Loucy (cell line): ENCODE results near the gene HABP4.

Source experiments
- H2AFZ ChIP-seq: fragments of 200-600 bp; sonication (generic); 2 replicates; pipeline ENCODE4 v1.6.0; 2016; ENCODE audit warnings: antibody characterized with exemption, mild to moderate bottlenecking, low read length, moderate library complexity
- H3F3A ChIP-seq: fragments of 200-600 bp; 2 replicates; pipeline ENCODE4 v1.6.0; 2016; ENCODE audit warnings: antibody characterized with exemption, low read depth, mild to moderate bottlenecking
- H3K27me3 ChIP-seq: fragments of 200-600 bp; sonication (generic); 2 replicates; pipeline ENCODE4 v1.6.1; 2014; ENCODE audit warnings: low read length, mild to moderate bottlenecking; ENCODE audit not compliant: insufficient read depth, poor library complexity, severe bottlenecking
- H3K36me3 ChIP-seq: fragments of 200-600 bp; sonication (generic); 2 replicates; pipeline ENCODE4 v1.6.1; 2016; ENCODE audit warnings: low read length; ENCODE audit not compliant: insufficient read depth
- H3K4me1 ChIP-seq: fragments of 200-600 bp; sonication (generic); 2 replicates; pipeline ENCODE4 v1.5.1; 2014; ENCODE audit warnings: low read length, mild to moderate bottlenecking; ENCODE audit not compliant: insufficient read depth, poor library complexity, severe bottlenecking
- H3K4me2 ChIP-seq: fragments of 200-600 bp; sonication (generic); 2 replicates; pipeline ENCODE4 v1.6.0; 2014; ENCODE audit warnings: antibody characterized with exemption, low read length, low read depth, mild to moderate bottlenecking; ENCODE audit not compliant: poor library complexity, severe bottlenecking
- H3K4me3 ChIP-seq: fragments of 200-600 bp; sonication (generic); 2 replicates; pipeline ENCODE4 v1.5.1; 2014; ENCODE audit warnings: low read length, mild to moderate bottlenecking, mixed read lengths; ENCODE audit not compliant: poor library complexity, severe bottlenecking
- H3K79me2 ChIP-seq: fragments of 200-600 bp; sonication (generic); 2 replicates; pipeline ENCODE4 v1.6.1; 2014; ENCODE audit warnings: low read length; ENCODE audit not compliant: insufficient read depth
- H3K9ac ChIP-seq: fragments of 200-600 bp; sonication (generic); 2 replicates; pipeline ENCODE4 v1.6.0; 2014; ENCODE audit warnings: mild to moderate bottlenecking, low read depth, low read length, moderate library complexity; ENCODE audit not compliant: poor library complexity, severe bottlenecking
- H3K9me2 ChIP-seq: fragments of 200-600 bp; sonication (generic); replicated peaks from 2 replicates; pipeline ENCODE4 v1.6.1; 2016; ENCODE audit warnings: low read depth, low read length, mixed read lengths
- H3K9me3 ChIP-seq: fragments of 200-600 bp; sonication (generic); 2 replicates; pipeline ENCODE4 v1.6.1; 2014; ENCODE audit warnings: mild to moderate bottlenecking, antibody characterized with exemption, low read length, low read depth; ENCODE audit not compliant: insufficient read depth
- H4K20me1 ChIP-seq: fragments of 200-600 bp; sonication (generic); 2 replicates; pipeline ENCODE4 v1.6.0; 2014; ENCODE audit warnings: antibody characterized with exemption, low read length, mild to moderate bottlenecking; ENCODE audit not compliant: insufficient read depth, poor library complexity, severe bottlenecking
- EZH2phosphoT487 ChIP-seq: fragments of 200-600 bp; IDR thresholded peaks from 2 replicates; pipeline ENCODE4 v1.6.1; 2018; ENCODE audit warnings: antibody characterized with exemption, mild to moderate bottlenecking, moderate library complexity, borderline replicate concordance
- TF ChIP-seq, protein P1 (sequence below): fragments of 200-600 bp; sonication (generic); conservative IDR thresholded peaks from 2 replicates; pipeline ENCODE4 v1.5.1; 2014; ENCODE audit warnings: mild to moderate bottlenecking, antibody characterized with exemption, low read length

Gene HABP4

DNA sequence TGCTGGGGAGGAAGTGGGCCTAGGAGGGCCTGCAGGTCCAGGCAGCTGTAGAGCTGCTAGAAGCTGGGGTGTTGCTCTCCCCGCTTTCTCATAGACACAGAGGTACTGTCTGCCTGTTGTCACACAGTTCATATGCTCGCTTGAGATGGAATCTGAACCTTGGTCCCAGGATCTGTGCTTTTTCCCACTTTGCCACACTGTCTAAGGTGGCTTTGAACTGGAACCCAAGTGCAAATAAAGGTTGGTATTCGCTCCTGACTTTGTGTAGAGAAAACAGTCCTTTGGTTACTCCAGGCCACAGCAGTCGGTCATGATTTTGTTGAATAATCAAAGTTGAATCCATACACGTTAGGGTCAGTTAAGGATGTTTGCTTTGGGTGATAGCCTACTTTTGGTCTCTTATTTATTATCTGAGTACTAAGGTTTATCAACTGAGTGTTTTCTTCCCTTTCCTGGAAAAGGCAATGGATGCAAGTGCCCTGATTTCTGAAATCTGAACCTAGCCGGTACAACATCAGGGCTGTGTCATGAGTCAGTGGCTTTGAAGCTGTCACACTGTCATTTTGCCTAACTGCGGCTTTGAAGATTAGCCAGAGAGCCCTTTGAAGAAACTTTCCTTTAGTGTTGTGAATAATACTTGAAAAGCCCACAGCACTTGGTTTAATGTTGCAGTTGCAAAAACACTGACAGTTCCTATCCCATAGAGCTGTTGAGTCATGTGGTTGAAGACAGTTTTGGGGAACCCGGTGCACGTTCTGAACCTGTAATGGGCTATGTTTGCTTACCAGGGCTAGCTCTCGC lies 41.3 kb downstream of the HABP4 start:
- no peaks in the 10 kb centered on the region for H3K36me3 ChIP-seq
- H3K9me2 ChIP-seq, result no peaks in the 10 kb centered on the region
- H3K79me2 ChIP-seq, result no peaks in the 10 kb centered on the region
- no peak overlapping the region for H3K9ac ChIP-seq
- H2AFZ ChIP-seq, result no peak overlapping the region
- no peak overlapping the region for H3K4me3 ChIP-seq
- no peak for TF ChIP-seq EZH2phosphoT487
- TF ChIP-seq, protein P1, sequence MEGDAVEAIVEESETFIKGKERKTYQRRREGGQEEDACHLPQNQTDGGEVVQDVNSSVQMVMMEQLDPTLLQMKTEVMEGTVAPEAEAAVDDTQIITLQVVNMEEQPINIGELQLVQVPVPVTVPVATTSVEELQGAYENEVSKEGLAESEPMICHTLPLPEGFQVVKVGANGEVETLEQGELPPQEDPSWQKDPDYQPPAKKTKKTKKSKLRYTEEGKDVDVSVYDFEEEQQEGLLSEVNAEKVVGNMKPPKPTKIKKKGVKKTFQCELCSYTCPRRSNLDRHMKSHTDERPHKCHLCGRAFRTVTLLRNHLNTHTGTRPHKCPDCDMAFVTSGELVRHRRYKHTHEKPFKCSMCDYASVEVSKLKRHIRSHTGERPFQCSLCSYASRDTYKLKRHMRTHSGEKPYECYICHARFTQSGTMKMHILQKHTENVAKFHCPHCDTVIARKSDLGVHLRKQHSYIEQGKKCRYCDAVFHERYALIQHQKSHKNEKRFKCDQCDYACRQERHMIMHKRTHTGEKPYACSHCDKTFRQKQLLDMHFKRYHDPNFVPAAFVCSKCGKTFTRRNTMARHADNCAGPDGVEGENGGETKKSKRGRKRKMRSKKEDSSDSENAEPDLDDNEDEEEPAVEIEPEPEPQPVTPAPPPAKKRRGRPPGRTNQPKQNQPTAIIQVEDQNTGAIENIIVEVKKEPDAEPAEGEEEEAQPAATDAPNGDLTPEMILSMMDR, result no peak
- H3K9me3 ChIP-seq, result no peaks in the 10 kb centered on the region
- no peaks in the 10 kb centered on the region for H3K27me3 ChIP-seq
- H3K4me1 ChIP-seq, result no peaks in the 10 kb centered on the region
- no peaks in the 10 kb centered on the region for H3F3A ChIP-seq
- H4K20me1 ChIP-seq, result no peaks in the 10 kb centered on the region
- H3K4me2 ChIP-seq, result no peak overlapping the region

DNA sequence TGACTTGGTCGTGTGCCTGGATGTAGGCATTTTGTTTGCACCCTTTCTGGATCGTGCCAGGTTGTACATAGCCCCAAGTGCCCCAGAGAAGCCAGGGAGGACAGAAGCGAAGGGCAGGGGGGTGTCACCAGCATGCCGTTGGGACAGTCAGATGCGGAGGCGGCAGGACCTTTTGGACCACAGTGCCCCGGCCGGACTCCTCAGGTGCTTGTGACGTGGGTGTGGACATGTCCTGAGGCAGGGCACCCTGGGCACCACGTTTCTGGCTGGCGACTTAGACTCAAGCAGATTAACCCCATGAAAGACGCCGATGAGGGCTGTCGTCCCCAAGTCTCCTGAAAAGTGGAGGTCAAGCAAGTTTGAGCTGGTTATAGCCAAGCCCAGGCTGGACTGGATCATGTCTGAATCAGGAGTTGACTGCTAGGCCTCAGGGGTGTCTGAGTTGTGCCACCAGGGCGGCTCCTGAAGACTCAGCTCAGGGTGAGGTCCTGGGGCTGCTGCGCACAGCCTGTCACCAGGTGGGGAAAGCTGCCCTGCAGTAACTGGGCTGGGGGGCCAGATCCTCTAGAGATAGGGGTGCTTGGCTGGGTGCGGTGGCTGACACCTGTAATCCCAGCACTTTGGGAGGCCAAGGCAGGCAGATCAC lies 42.0 kb downstream of the HABP4 start:
- H2AFZ ChIP-seq, result no peak overlapping the region
- no peaks in the 10 kb centered on the region for H3K36me3 ChIP-seq
- H3K79me2 ChIP-seq, result no peaks in the 10 kb centered on the region
- TF ChIP-seq, protein P1, result no peak
- no peak for TF ChIP-seq EZH2phosphoT487
- H3K27me3 ChIP-seq, result no peaks in the 10 kb centered on the region
- H3K4me1 ChIP-seq, result no peaks in the 10 kb centered on the region
- H3K9me2 ChIP-seq, result no peaks in the 10 kb centered on the region
- H3F3A ChIP-seq, result no peaks in the 10 kb centered on the region
- no peaks in the 10 kb centered on the region for H4K20me1 ChIP-seq
- no peak overlapping the region for H3K4me3 ChIP-seq
- H3K9me3 ChIP-seq, result no peaks in the 10 kb centered on the region
- no peak overlapping the region for H3K9ac ChIP-seq
- no peak overlapping the region for H3K4me2 ChIP-seq

DNA sequence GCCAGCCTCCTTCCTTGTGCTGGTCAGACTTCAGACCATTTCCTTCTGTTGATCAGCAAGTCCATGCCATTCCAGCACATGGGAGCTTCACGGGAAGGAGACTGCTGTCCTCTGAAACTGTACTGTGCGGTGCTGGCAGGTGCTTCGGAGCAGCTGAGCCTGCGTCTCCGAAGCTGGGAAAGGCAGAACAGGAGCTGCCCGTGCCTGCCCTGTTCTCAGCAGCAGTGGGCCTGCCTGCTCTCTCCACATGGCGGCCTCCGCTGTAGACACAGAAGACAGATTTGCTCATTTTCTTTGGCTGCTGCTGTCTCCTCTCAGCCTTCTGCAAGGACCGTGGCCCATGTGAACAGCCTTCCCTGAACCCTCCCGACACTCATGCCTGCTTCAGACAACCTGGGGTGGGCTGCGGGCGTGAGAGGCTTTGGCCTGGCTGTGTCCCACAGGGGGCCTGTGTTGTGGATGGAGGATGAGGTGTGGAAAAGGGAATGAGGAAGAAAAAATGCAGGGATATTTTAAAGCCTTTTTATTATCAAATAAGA lies 43.1 kb downstream of the HABP4 start:
- no peaks in the 10 kb centered on the region for H3K27me3 ChIP-seq
- H4K20me1 ChIP-seq, result no peaks in the 10 kb centered on the region
- no peaks in the 10 kb centered on the region for H3F3A ChIP-seq
- H3K9ac ChIP-seq, result no peak overlapping the region
- H2AFZ ChIP-seq, result no peak overlapping the region
- no peak overlapping the region for H3K4me2 ChIP-seq
- H3K4me1 ChIP-seq, result no peaks in the 10 kb centered on the region
- no peaks in the 10 kb centered on the region for H3K9me3 ChIP-seq
- TF ChIP-seq, protein P1, result no peak
- no peak for TF ChIP-seq EZH2phosphoT487
- no peak overlapping the region for H3K4me3 ChIP-seq
- no peaks in the 10 kb centered on the region for H3K36me3 ChIP-seq
- H3K79me2 ChIP-seq, result no peaks in the 10 kb centered on the region
- H3K9me2 ChIP-seq, result no peaks in the 10 kb centered on the region
